ENCODE results near the gene INSYN1. TPM values are rescaled to one million over a fixed set of nuclear protein-coding genes. Genes with fewer than 3 reads are reported as not detected.

Gene INSYN1
- total RNA-seq, 3 donors from 2014 or later (not counting 1 experiment from before 2014, with no cell fraction given), result not detected

DNA sequence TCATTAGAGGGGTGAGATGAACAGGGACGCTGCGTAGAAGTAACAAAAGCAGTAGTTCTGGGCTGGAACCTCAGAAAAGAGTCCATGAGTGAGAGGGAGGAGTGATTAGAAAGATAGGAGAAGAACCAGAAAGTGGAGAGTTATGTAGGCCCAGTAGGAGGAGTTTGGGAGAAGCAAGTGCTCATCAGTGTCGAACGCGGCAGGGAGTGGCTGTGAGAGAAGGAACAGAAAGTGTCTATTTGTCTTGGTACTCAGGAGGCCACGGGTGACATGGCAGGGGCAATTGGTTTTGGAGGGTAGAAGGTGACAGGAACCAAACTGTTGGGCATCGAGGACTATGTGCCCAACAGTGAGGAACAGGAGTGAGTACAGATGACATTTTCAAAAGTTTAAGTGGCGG lies 1.3 kb upstream of the INSYN1 start:
- no peaks in the 10 kb centered on the region for H3K4me1 ChIP-seq (ENCODE audit: control insufficient read depth, insufficient read depth, low read length)
- no peaks in the 10 kb centered on the region for H3K9me3 Mint-ChIP-seq
- 79% methylated on average over 8 of the region's 8 CpGs for WGBS (ENCODE audit: insufficient coverage)
- H3K27me3 ChIP-seq (ENCODE audit: control insufficient read depth, insufficient read depth, low read length), result peaks cover 7% of the 10 kb centered on the region
- no peaks in the 10 kb centered on the region for H3K36me3 Mint-ChIP-seq
- TF ChIP-seq, protein P1, sequence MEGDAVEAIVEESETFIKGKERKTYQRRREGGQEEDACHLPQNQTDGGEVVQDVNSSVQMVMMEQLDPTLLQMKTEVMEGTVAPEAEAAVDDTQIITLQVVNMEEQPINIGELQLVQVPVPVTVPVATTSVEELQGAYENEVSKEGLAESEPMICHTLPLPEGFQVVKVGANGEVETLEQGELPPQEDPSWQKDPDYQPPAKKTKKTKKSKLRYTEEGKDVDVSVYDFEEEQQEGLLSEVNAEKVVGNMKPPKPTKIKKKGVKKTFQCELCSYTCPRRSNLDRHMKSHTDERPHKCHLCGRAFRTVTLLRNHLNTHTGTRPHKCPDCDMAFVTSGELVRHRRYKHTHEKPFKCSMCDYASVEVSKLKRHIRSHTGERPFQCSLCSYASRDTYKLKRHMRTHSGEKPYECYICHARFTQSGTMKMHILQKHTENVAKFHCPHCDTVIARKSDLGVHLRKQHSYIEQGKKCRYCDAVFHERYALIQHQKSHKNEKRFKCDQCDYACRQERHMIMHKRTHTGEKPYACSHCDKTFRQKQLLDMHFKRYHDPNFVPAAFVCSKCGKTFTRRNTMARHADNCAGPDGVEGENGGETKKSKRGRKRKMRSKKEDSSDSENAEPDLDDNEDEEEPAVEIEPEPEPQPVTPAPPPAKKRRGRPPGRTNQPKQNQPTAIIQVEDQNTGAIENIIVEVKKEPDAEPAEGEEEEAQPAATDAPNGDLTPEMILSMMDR (IDR thresholded peaks at IDR 0.05), result no peak
- H3K4me3 ChIP-seq (ENCODE audit: low read length), result no peak overlapping the region
- H3K27me3 Mint-ChIP-seq (ENCODE audit: low read depth in 2 of 2), result peaks cover 39 to 50% of the 10 kb centered on the region in 2 donors
- no peaks in the 10 kb centered on the region for H3K36me3 ChIP-seq (ENCODE audit: control insufficient read depth, insufficient read depth, low read length)
- no peak overlapping the region for H3K4me3 Mint-ChIP-seq
- intact Hi-C loops (cut with micrococcal nuclease), result no loop called here
- no peak for ATAC-seq
- no peak overlapping the region for H3K27ac Mint-ChIP-seq
- H3K9me3 ChIP-seq (ENCODE audit: control insufficient read depth, insufficient read depth, low read length), result no peaks in the 10 kb centered on the region
- H3K4me1 Mint-ChIP-seq, result no peaks in the 10 kb centered on the region
- no peak overlapping the region for H3K27ac ChIP-seq (ENCODE audit: low read length)
- DNase-seq, result no peak

- no peak overlapping the region for H3K4me3 Mint-ChIP-seq
- H3K27ac Mint-ChIP-seq, result no peak overlapping the region
- DNase-seq (no peak), ATAC-seq (no peak)
- peaks cover 7% of the 10 kb centered on the region for H3K27me3 ChIP-seq (ENCODE audit: control insufficient read depth, insufficient read depth, low read length)
- H3K9me3 ChIP-seq (ENCODE audit: control insufficient read depth, insufficient read depth, low read length), result no peaks in the 10 kb centered on the region
- no peak overlapping the region for H3K27ac ChIP-seq (ENCODE audit: low read length)
- intact Hi-C loops (cut with micrococcal nuclease), result no loop called here
- H3K4me3 ChIP-seq (ENCODE audit: low read length), result no peak overlapping the region
- H3K9me3 Mint-ChIP-seq, result no peaks in the 10 kb centered on the region
- H3K36me3 Mint-ChIP-seq, result no peaks in the 10 kb centered on the region
- WGBS (ENCODE audit: insufficient coverage), result 1% methylated on average over 56 of the region's 56 CpGs
- H3K36me3 ChIP-seq (ENCODE audit: control insufficient read depth, insufficient read depth, low read length), result no peaks in the 10 kb centered on the region
- H3K27me3 Mint-ChIP-seq (ENCODE audit: low read depth in 2 of 2), result peaks cover 48 to 50% of the 10 kb centered on the region in 2 donors
- TF ChIP-seq, protein P1 (IDR thresholded peaks at IDR 0.05), result no peak
- no peaks in the 10 kb centered on the region for H3K4me1 ChIP-seq (ENCODE audit: control insufficient read depth, insufficient read depth, low read length)
- H3K4me1 Mint-ChIP-seq, result no peaks in the 10 kb centered on the region
These were observed 351 bp downstream of the INSYN1 start for GRCh38 chr15:73752806-73753193.

DNA sequence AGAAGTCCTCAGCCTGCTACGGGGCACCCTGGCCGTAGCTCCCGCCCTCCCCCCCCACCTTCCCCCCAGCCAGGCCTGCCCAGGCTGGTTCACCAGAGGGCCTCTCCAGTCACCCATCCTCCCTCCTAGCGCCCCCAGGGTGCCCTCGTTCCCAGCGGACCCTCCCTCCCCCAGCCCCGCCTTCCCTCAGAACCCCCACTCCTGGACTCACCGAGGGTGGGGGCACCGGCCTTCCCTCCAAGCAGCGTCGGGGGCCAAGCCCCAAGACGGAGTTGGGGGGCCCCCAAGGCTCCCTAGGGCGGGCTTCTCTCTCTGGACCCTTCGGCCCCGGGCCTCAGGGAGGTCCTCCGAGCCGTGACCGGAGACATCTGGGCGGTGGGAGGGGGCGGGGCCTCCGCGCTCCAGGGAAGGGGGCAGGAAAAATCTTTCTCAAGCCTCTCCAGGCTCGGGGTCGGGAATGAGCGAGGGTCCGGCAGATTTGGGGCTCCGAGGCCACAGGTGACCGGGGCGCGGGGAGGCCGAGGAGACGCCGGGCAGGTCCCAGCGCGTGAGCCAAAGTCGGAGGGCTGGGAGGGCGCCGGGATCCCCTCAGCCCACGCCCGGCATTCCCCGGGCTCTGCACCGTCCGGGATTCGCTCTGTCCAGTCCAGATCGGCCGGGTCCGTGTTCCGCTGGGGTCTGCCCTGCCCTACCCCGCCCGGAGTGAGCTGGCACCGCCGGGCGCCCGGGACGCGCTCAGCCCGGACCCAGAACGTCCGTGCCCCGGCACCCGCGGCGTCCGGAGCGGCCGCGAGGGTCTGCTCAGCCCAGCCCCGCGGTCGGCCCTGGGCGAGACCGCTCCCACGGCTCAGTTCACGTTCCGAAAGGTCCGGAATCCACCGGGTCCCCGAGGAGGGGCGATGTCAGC lies 999 bp downstream of the INSYN1 start:
- H3K4me3 Mint-ChIP-seq, result no peak overlapping the region

More for the DNA sequence above, 999 bp downstream of the INSYN1 start:
- H3K9me3 Mint-ChIP-seq, result no peaks in the 10 kb centered on the region
- WGBS (ENCODE audit: insufficient coverage), result 2% methylated on average over 76 of the region's 79 CpGs
- peaks cover 47 to 55% of the 10 kb centered on the region in 2 donors for H3K27me3 Mint-ChIP-seq (ENCODE audit: low read depth in 2 of 2)
- Histone ChIP-seq H3K27ac (ENCODE audit: low read length) (no peak overlapping the region), H3K36me3 (ENCODE audit: control insufficient read depth, insufficient read depth, low read length) (no peaks in the 10 kb centered on the region), H3K4me3 (ENCODE audit: low read length) (no peak overlapping the region), H3K9me3 (ENCODE audit: control insufficient read depth, insufficient read depth, low read length) (no peaks in the 10 kb centered on the region), H3K27me3 (ENCODE audit: control insufficient read depth, insufficient read depth, low read length) (peaks cover 7% of the 10 kb centered on the region), H3K4me1 (ENCODE audit: control insufficient read depth, insufficient read depth, low read length) (no peaks in the 10 kb centered on the region)
- no peaks in the 10 kb centered on the region for H3K4me1 Mint-ChIP-seq
- DNase-seq (no peak), ATAC-seq (no peak)
- intact Hi-C loops (cut with micrococcal nuclease), result no loop called here
- TF ChIP-seq, protein P1 (IDR thresholded peaks at IDR 0.05), result no peak
- H3K27ac Mint-ChIP-seq, result no peak overlapping the region
- no peaks in the 10 kb centered on the region for H3K36me3 Mint-ChIP-seq

All from natural killer cell (primary cell).